Right renal pelvis (tissue), 4 donors: Measurements from ENCODE around the gene PCGF1. TPM values are rescaled to one million over a fixed set of nuclear protein-coding genes. Genes with fewer than 3 reads are reported as not detected.
"Not testable (repeated sequence)": the region's sequence is repeated elsewhere in the genome, so short reads cannot be mapped to it uniquely, and the experiment has no call there.

Experiments used
- DNase-seq, 4 donors: peaks; one replicate each; pipeline ENCODE4 v3.0.0-alpha.2; 2013; ENCODE audit warnings: low read depth in 4 of 4, low spot score in 3 of 4, missing footprints in 1 of 4
- polyA plus RNA-seq, 4 donors: library from polyadenylated mRNA; unstranded; fragments of 120-200 nt; gene quantifications; one replicate each; pipeline ENCODE4 v1.2.1, GENCODE V29; 2013; ENCODE audit not compliant: insufficient read length in 4 of 4

The PCGF1 gene
- polyA plus RNA-seq, 4 donors = 23.7 to 30.3 (median 25.8) TPM

- DNase-seq = no peak
Measured at GRCh38 chr2:74481961-74482800, 25.3 kb downstream of the PCGF1 start.

- no peak for DNase-seq
Measured at GRCh38 chr2:74481431-74481830, 26.1 kb downstream of the PCGF1 start.

- no peak for DNase-seq
Measured at GRCh38 chr2:74474899-74475298, 32.6 kb downstream of the PCGF1 start.

- DNase-seq = no peak
Measured at GRCh38 chr2:74474481-74474880, 33.0 kb downstream of the PCGF1 start.

- no peak for DNase-seq
Measured at GRCh38 chr2:74472945-74473258, 34.6 kb downstream of the PCGF1 start.

GRCh38 chr2:74472086-74472944 is 35.2 kb downstream of the PCGF1 start, which contains the start of gene MRPL53:
MRPL53 (minus strand) TSS chr2:74472680; CDS start chr2:74472660, 20 bp downstream.
- peak; percentile 91 to 97 (median 94) for DNase-seq

- DNase-seq = no peak
Measured at GRCh38 chr2:74471332-74472065, 36.0 kb downstream of the PCGF1 start.

- DNase-seq = not testable (repeated sequence)
Measured at GRCh38 chr2:74470742-74471141, 36.8 kb downstream of the PCGF1 start.

- DNase-seq = no peak
Measured at GRCh38 chr2:74464406-74464805, 43.1 kb downstream of the PCGF1 start.

GRCh38 chr2:74462786-74463105 is 44.7 kb downstream of the PCGF1 start:
- DNase-seq = no peak

- no peak for DNase-seq
Measured at GRCh38 chr2:74462054-74462785, 45.3 kb downstream of the PCGF1 start.

GRCh38 chr2:74461187-74462053 is 46.1 kb downstream of the PCGF1 start:
- DNase-seq = no peak

GRCh38 chr2:74460187-74460586 is 47.3 kb downstream of the PCGF1 start:
- DNase-seq = not testable (repeated sequence)

- not testable (repeated sequence) for DNase-seq
Measured at GRCh38 chr2:74459503-74460118, 47.9 kb downstream of the PCGF1 start.

- no peak for DNase-seq
Measured at GRCh38 chr2:74458938-74459363, 48.5 kb downstream of the PCGF1 start.

- DNase-seq = peak; percentile 98 to 100 (median 100)
Measured at GRCh38 chr2:74458132-74458937, 49.2 kb downstream of the PCGF1 start, which contains the start of gene WBP1. WBP1 (plus strand) TSS chr2:74458438; CDS start chr2:74458603, 165 bp downstream.

- DNase-seq = peak in 1 of 4 donors; percentile 42
Measured at GRCh38 chr2:74457549-74458131, 49.9 kb downstream of the PCGF1 start.

GRCh38 chr2:74457129-74457548 is 50.4 kb downstream of the PCGF1 start:
- DNase-seq = no peak
